Muscle layer of duodenum (tissue), 2 donors: ENCODE results near the gene COPS7A.

Source experiments
- H3K27ac ChIP-seq: one replicate; pipeline ENCODE4 v1.7.0; 2013; ENCODE audit warnings: mild to moderate bottlenecking, low read length
- H3K27me3 ChIP-seq: one replicate; pipeline ENCODE4 v1.7.0; 2013; ENCODE audit warnings: low read depth, mild to moderate bottlenecking, control low read depth, low read length
- H3K36me3 ChIP-seq, 2 donors: one replicate each; pipeline ENCODE4 v1.7.0; 2013; ENCODE audit warnings: low read length in 2 of 2, control low read depth in 1 of 2, mild to moderate bottlenecking in 1 of 2; ENCODE audit not compliant: insufficient read depth in 2 of 2, control insufficient read depth in 1 of 2
- H3K4me1 ChIP-seq, 2 donors: one replicate each; pipeline ENCODE4 v1.7.0; 2013; ENCODE audit warnings: low read length in 2 of 2, mild to moderate bottlenecking in 2 of 2, control low read depth in 1 of 2, moderate library complexity in 1 of 2; ENCODE audit not compliant: insufficient read depth in 2 of 2, control insufficient read depth in 1 of 2
- H3K4me3 ChIP-seq, 2 donors: one replicate each; pipeline ENCODE4 v1.7.0; 2013; ENCODE audit warnings: low read length in 2 of 2, low read depth in 1 of 2, mild to moderate bottlenecking in 1 of 2
- H3K9me3 ChIP-seq, 2 donors: one replicate each; pipeline ENCODE4 v1.7.0; 2013; ENCODE audit warnings: low read length in 2 of 2, control low read depth in 1 of 2, mild to moderate bottlenecking in 1 of 2; ENCODE audit not compliant: control insufficient read depth in 1 of 2
- donor health status: healthy.

The COPS7A gene

DNA sequence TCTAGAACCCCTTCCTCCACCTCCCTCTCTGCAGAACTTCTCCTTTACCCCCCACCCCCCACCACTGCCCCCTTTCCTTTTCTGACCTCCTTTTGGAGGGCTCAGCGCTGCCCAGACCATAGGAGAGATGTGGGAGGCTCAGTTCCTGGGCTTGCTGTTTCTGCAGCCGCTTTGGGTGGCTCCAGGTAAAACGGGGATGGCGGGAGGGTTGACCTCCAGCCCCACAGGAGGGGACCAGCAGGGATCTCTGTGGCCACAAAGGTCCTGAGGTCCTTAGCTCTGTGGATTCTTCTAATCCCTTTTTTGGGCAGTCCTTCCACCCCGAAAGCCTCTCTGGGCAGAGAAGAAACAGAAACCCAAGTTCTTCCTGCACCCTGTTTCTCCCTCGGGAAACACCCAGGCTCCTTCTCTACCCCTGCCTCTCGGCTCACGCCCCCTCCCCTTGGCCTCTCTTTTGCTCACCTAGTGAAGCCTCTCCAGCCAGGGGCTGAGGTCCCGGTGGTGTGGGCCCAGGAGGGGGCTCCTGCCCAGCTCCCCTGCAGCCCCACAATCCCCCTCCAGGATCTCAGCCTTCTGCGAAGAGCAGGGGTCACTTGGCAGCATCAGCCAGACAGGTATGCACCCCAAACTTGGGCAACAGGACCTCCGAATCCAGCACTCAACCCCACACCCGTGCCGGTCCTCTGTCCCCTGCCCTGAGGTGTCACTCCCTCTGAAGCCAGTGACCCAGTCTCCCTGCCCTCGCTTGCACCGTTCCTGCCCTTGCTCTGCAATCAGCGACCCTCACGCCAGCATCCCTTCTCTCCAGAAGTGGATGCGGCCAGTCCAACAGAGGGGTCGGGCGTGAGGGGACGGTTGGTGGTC, 49.1 kb downstream of the COPS7A start:
- peak overlapping the region; percentile 26 to 55 for H3K4me3 ChIP-seq
- peaks cover 9 to 49% of the 10 kb centered on the region in 2 donors for H3K4me1 ChIP-seq
- H3K27ac ChIP-seq = no peak overlapping the region
- H3K36me3 ChIP-seq = peaks cover 4 to 19% of the 10 kb centered on the region in 2 donors
- no peaks in the 10 kb centered on the region for H3K9me3 ChIP-seq
- no peaks in the 10 kb centered on the region for H3K27me3 ChIP-seq

GRCh38 chr12:6773590-6774351, 49.9 kb downstream of the COPS7A start:
- Histone ChIP-seq H3K4me1 (peaks cover 11 to 49% of the 10 kb centered on the region in 2 donors), H3K36me3 (peaks cover 4 to 19% of the 10 kb centered on the region in 2 donors), H3K27me3 (no peaks in the 10 kb centered on the region), H3K27ac (no peak overlapping the region), H3K4me3 (peak overlapping the region in 1 of 2 donors; percentile 55), H3K9me3 (no peaks in the 10 kb centered on the region)

DNA sequence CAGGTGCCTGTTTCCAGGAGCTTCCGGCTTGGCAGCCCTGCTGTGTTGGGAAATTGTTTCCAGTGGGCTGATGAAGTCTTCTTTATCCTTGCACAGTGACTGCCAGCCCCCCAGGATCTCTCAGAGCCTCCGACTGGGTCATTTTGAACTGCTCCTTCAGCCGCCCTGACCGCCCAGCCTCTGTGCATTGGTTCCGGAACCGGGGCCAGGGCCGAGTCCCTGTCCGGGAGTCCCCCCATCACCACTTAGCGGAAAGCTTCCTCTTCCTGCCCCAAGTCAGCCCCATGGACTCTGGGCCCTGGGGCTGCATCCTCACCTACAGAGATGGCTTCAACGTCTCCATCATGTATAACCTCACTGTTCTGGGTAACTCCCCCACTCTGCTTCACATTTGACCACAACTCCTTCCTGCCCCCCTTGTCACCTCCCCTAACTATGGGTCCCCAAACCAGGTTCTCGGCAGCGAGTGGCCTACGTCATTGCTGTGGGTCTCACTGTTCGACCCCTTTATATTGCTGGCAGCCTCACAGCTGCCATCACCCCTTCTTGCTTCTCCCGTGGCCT, 50.7 kb downstream of the COPS7A start:
- peaks cover 11 to 48% of the 10 kb centered on the region in 2 donors for H3K4me1 ChIP-seq
- H3K9me3 ChIP-seq = no peaks in the 10 kb centered on the region
- no peak overlapping the region for H3K4me3 ChIP-seq

GRCh38 chr12:6775185-6776174, 51.6 kb downstream of the COPS7A start:
- Histone ChIP-seq H3K4me1 (peaks cover 11 to 39% of the 10 kb centered on the region in 2 donors), H3K9me3 (no peaks in the 10 kb centered on the region), H3K27me3 (no peaks in the 10 kb centered on the region)

More for the DNA sequence above, 50.7 kb downstream of the COPS7A start:
- Histone ChIP-seq H3K27ac (peak overlapping the region; percentile 16), H3K27me3 (no peaks in the 10 kb centered on the region), H3K36me3 (peaks cover 4 to 18% of the 10 kb centered on the region in 2 donors)

GRCh38 chr12:6777386-6777785, 53.5 kb downstream of the COPS7A start:
- Histone ChIP-seq H3K36me3 (no peaks in the 10 kb centered on the region), H3K27me3 (no peaks in the 10 kb centered on the region), H3K9me3 (no peaks in the 10 kb centered on the region), H3K27ac (no peak overlapping the region), H3K4me3 (no peak overlapping the region), H3K4me1 (peaks cover 3 to 23% of the 10 kb centered on the region in 2 donors)

More at GRCh38 chr12:6775185-6776174, 51.6 kb downstream of the COPS7A start:
- Histone ChIP-seq H3K4me3 (no peak overlapping the region), H3K27ac (peak overlapping the region; percentile 16), H3K36me3 (peaks cover 4 to 9% of the 10 kb centered on the region in 2 donors)

DNA sequence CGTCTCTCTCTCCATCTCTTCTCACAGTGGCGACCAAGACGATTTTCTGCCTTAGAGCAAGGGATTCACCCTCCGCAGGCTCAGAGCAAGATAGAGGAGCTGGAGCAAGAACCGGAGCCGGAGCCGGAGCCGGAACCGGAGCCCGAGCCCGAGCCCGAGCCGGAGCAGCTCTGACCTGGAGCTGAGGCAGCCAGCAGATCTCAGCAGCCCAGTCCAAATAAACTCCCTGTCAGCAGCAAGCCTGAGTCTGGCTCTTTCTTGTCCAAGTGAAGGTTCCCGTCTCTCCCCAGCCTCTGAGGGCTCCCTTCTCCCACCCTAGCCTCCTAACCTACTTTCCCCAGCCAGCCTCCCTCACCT, 54.3 kb downstream of the COPS7A start:
- Histone ChIP-seq H3K27me3 (no peaks in the 10 kb centered on the region), H3K4me1 (peaks cover 3 to 23% of the 10 kb centered on the region in 2 donors), H3K36me3 (no peaks in the 10 kb centered on the region), H3K27ac (peak overlapping the region; percentile 45), H3K9me3 (no peaks in the 10 kb centered on the region), H3K4me3 (peak overlapping the region; percentile 55 to 68)

GRCh38 chr12:6778574-6779550, 55.0 kb downstream of the COPS7A start:
- Histone ChIP-seq H3K4me3 (peak overlapping the region; percentile 55 to 68), H3K36me3 (no peaks in the 10 kb centered on the region), H3K9me3 (no peaks in the 10 kb centered on the region)

DNA sequence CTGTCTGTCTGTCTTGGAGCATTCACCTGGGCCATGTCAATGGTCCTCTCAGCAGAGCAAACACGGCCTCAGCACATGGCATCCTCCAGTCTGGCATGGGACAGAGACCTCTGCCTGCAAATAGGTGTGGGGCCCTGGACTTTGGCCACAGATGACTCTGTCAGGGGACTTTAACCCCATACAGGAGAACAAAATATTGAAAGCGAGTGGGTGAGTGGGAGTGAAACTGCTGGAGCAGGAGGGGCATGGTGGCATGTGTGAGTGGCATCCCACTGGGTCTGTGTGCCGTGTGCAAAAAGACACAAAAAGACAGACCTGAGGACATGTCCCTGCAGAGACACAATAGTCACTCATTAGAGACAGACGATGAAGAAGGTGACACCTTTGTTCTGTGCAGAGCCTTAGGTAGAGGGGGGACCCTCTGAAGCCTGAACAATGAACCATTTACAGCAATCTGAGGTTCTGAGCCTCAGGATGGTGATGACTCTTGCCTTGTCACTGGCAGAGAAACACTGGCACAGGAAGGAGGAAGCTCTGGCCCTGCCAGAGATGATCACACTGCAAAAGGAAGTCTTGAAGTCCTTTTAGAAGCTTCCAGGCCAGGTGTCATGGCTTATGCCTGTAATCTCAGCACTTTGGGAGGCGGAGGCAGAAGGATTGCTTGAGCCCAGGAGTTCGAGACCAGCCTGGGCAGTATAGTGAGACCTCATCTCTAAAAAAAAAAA, 56.0 kb downstream of the COPS7A start:
- Histone ChIP-seq H3K27ac (no peak overlapping the region), H3K9me3 (no peaks in the 10 kb centered on the region), H3K4me1 (peaks cover 3 to 23% of the 10 kb centered on the region in 2 donors), H3K4me3 (no peak overlapping the region), H3K36me3 (no peaks in the 10 kb centered on the region), H3K27me3 (no peaks in the 10 kb centered on the region)

More at GRCh38 chr12:6778574-6779550, 55.0 kb downstream of the COPS7A start:
- Histone ChIP-seq H3K4me1 (peaks cover 3 to 23% of the 10 kb centered on the region in 2 donors), H3K27me3 (no peaks in the 10 kb centered on the region), H3K27ac (peak overlapping the region; percentile 45)

GRCh38 chr12:6780573-6780972, 56.7 kb downstream of the COPS7A start:
- Histone ChIP-seq H3K4me1 (peaks cover 3 to 23% of the 10 kb centered on the region in 2 donors), H3K27me3 (no peaks in the 10 kb centered on the region), H3K9me3 (no peaks in the 10 kb centered on the region), H3K27ac (no peak overlapping the region), H3K36me3 (no peaks in the 10 kb centered on the region), H3K4me3 (no peak overlapping the region)
